Activated CD8-positive, alpha-beta T cell treated with anti-CD3 and anti-CD28 coated beads, Interleukin-2, amount 10 ng/mL, durations not matched to agents 7 days and 5 days (primary cell): ENCODE results near the gene NIT2. TPM values are rescaled to one million over a fixed set of nuclear protein-coding genes. Genes with fewer than 3 reads are reported as not detected.

Experiments used
- ATAC-seq: fragments of 150-1000 bp; cut with Tn5 transposase; one replicate; pipeline ENCODE4 v1.10.0; 2021; ENCODE audit warnings: moderate library complexity
- CTCF ChIA-PET: fragments of 350-600 bp; sonication (Branson Sonifier 250); formaldehyde crosslinking; loops from one replicate; lab custom pipeline; 2021; ENCODE audit warnings: antibody characterized with exemption; lab: Charles Lee
- POLR2A ChIA-PET: fragments of 350-600 bp; sonication (Branson Sonifier 250); formaldehyde crosslinking; loops from one replicate; lab custom pipeline; 2021; ENCODE audit warnings: antibody characterized with exemption; lab: Charles Lee
- DNase-seq: peaks from one replicate; pipeline ENCODE4 v3.0.0-alpha.2; 2020
- H3K27ac Mint-ChIP-seq: one replicate; pipeline ENCODE4 v1.8.0; 2021; ENCODE audit warnings: mild to moderate bottlenecking, mixed read lengths
- H3K27me3 Mint-ChIP-seq: one replicate; pipeline ENCODE4 v1.8.0; 2021; ENCODE audit warnings: low read depth, mixed read lengths
- H3K36me3 Mint-ChIP-seq: one replicate; pipeline ENCODE4 v1.8.0; 2021; ENCODE audit warnings: low read depth, mixed read lengths
- H3K4me1 Mint-ChIP-seq: one replicate; pipeline ENCODE4 v1.8.0; 2021; ENCODE audit warnings: low read depth, mixed read lengths
- H3K4me3 Mint-ChIP-seq: one replicate; pipeline ENCODE4 v1.8.0; 2021; ENCODE audit warnings: mild to moderate bottlenecking, mixed read lengths
- H3K9me3 Mint-ChIP-seq: one replicate; pipeline ENCODE4 v1.8.0; 2022; ENCODE audit warnings: mixed read lengths; ENCODE audit not compliant: insufficient read depth
- total RNA-seq, 2 experiments: library from RNA; stranded (reverse); gene quantifications; one replicate each; pipeline ENCODE4 v1.2.3, GENCODE V29; 2021

The NIT2 gene
- total RNA-seq, 2 experiments from 2014 or later: 39.5 to 46.2 TPM

GRCh38 chr3:100399341-100400071 is 64.9 kb downstream of the NIT2 start:
- H3K36me3 Mint-ChIP-seq: peaks cover 18% of the 10 kb centered on the region
- ATAC-seq (no peak), DNase-seq (no peak)
- peak overlapping the region; percentile 98 for H3K27ac Mint-ChIP-seq
- H3K4me1 Mint-ChIP-seq: peaks cover 57% of the 10 kb centered on the region
- H3K27me3 Mint-ChIP-seq: no peaks in the 10 kb centered on the region
- H3K9me3 Mint-ChIP-seq: no peaks in the 10 kb centered on the region
- peak overlapping the region; percentile 92 for H3K4me3 Mint-ChIP-seq
- ChIA-PET CTCF (interaction anchor here (0.9 to 1.8 kb wide), 5 partner anchors 13 to 235 kb away, joined by 4 to 5 read pairs (median 4); no protein-coding TSS in a partner anchor), POLR2A (interaction anchor here (0.6 to 2.8 kb wide), 7 partner anchors 8 to 311 kb away, joined by 3 to 18 read pairs (median 4); partner anchors contain the start of genes NIT2 and TBC1D23)

- DNase-seq (peak; percentile 51), ATAC-seq (peak; percentile 9)
- POLR2A ChIA-PET: interaction anchor here (0.6 to 2.8 kb wide), 10 partner anchors 9 to 310 kb away, joined by 3 to 18 read pairs (median 6); partner anchors contain the start of genes NIT2 and TBC1D23
- H3K9me3 Mint-ChIP-seq: no peaks in the 10 kb centered on the region
- no peaks in the 10 kb centered on the region for H3K27me3 Mint-ChIP-seq
- H3K27ac Mint-ChIP-seq: peak overlapping the region; percentile 98
- peak overlapping the region; percentile 92 for H3K4me3 Mint-ChIP-seq
- CTCF ChIA-PET: interaction anchor here (0.9 to 1.8 kb wide), 6 partner anchors 14 to 234 kb away, joined by 4 to 5 read pairs (median 4); no protein-coding TSS in a partner anchor
- peaks cover 20% of the 10 kb centered on the region for H3K36me3 Mint-ChIP-seq
- H3K4me1 Mint-ChIP-seq: peaks cover 59% of the 10 kb centered on the region
Measured at GRCh38 chr3:100400419-100400779, 65.8 kb downstream of the NIT2 start.

- peak; percentile 97 for DNase-seq
- Mint-ChIP-seq H3K36me3 (peaks cover 21% of the 10 kb centered on the region), H3K9me3 (no peaks in the 10 kb centered on the region), H3K4me3 (peak within 1 kb of the TSS; percentile 92), H3K27me3 (no peaks in the 10 kb centered on the region), H3K4me1 (peaks cover 57% of the 10 kb centered on the region), H3K27ac (peak within 1 kb of the TSS; percentile 98)
- ChIA-PET POLR2A (interaction anchor here (0.8 to 2.8 kb wide), 23 partner anchors 10 to 310 kb away, joined by 3 to 18 read pairs (median 4); partner anchors contain the start of genes NIT2 and TBC1D23), CTCF (interaction anchor here (0.8 to 2.5 kb wide), 15 partner anchors 9 to 569 kb away, joined by 3 to 7 read pairs (median 4); no protein-coding TSS in a partner anchor)
- peak; percentile 95 for ATAC-seq
Measured at GRCh38 chr3:100400780-100401673, 66.5 kb downstream of the NIT2 start, which contains the start of the genes LNP1 and TOMM70. LNP1 (plus strand) TSS chr3:100401539; CDS start chr3:100429730, 28,191 bp downstream. TOMM70 (minus strand) TSS chr3:100401089; CDS start chr3:100400949, 140 bp downstream.

GRCh38 chr3:100401674-100402041 is 67.1 kb downstream of the NIT2 start:
- Mint-ChIP-seq H3K4me1 (peaks cover 54% of the 10 kb centered on the region), H3K27ac (peak overlapping the region; percentile 98), H3K36me3 (peaks cover 19% of the 10 kb centered on the region), H3K27me3 (no peaks in the 10 kb centered on the region), H3K4me3 (peak overlapping the region; percentile 92), H3K9me3 (no peaks in the 10 kb centered on the region)
- POLR2A ChIA-PET: interaction anchor here (0.8 to 2.8 kb wide), 19 partner anchors 10 to 309 kb away, joined by 3 to 18 read pairs (median 4); partner anchors contain the start of genes NIT2 and TBC1D23
- DNase-seq (peak; percentile 68), ATAC-seq (peak; percentile 29)
- CTCF ChIA-PET: interaction anchor here (0.8 to 2.5 kb wide), 11 partner anchors 10 to 569 kb away, joined by 3 to 7 read pairs (median 4); no protein-coding TSS in a partner anchor

GRCh38 chr3:100402256-100402655 is 67.7 kb downstream of the NIT2 start:
- ATAC-seq (no peak), DNase-seq (no peak)
- POLR2A ChIA-PET: interaction anchor here (0.6 to 2.8 kb wide), 15 partner anchors 11 to 308 kb away, joined by 3 to 18 read pairs (median 4); partner anchors contain the start of genes NIT2 and TBC1D23
- peaks cover 48% of the 10 kb centered on the region for H3K4me1 Mint-ChIP-seq
- peaks cover 2% of the 10 kb centered on the region for H3K9me3 Mint-ChIP-seq
- H3K36me3 Mint-ChIP-seq: peaks cover 17% of the 10 kb centered on the region
- H3K4me3 Mint-ChIP-seq: peak overlapping the region; percentile 92
- no peaks in the 10 kb centered on the region for H3K27me3 Mint-ChIP-seq
- peak overlapping the region; percentile 98 for H3K27ac Mint-ChIP-seq
- CTCF ChIA-PET: interaction anchor here (0.6 to 2.5 kb wide), 8 partner anchors 11 to 330 kb away, joined by 3 to 7 read pairs (median 4); no protein-coding TSS in a partner anchor

GRCh38 chr3:100402891-100403290 is 68.3 kb downstream of the NIT2 start:
- Mint-ChIP-seq H3K36me3 (peaks cover 22% of the 10 kb centered on the region), H3K4me1 (peaks cover 45% of the 10 kb centered on the region), H3K27ac (peak overlapping the region; percentile 27), H3K4me3 (peak overlapping the region; percentile 92), H3K9me3 (peaks cover 8% of the 10 kb centered on the region), H3K27me3 (no peaks in the 10 kb centered on the region)
- no peak for ATAC-seq
- no peak for DNase-seq
- ChIA-PET CTCF (interaction anchor here (0.7 to 2.5 kb wide), 4 partner anchors 17 to 243 kb away, joined by 3 to 7 read pairs (median 4); no protein-coding TSS in a partner anchor), POLR2A (interaction anchor here (0.5 to 1.6 kb wide), 2 partner anchors 48 to 585 kb away, joined by 3 read pairs; partner anchors contain the start of gene CMSS1)

GRCh38 chr3:100403362-100404249 is 69.0 kb downstream of the NIT2 start:
- no peak for DNase-seq
- peaks cover 23% of the 10 kb centered on the region for H3K36me3 Mint-ChIP-seq
- H3K4me3 Mint-ChIP-seq: peak overlapping the region; percentile 92
- H3K9me3 Mint-ChIP-seq: peaks cover 9% of the 10 kb centered on the region
- ChIA-PET CTCF (interaction anchor here (1.1 to 2.5 kb wide), 3 partner anchors 18 to 242 kb away, joined by 3 to 7 read pairs (median 4); no protein-coding TSS in a partner anchor), POLR2A (interaction anchor here (0.5 to 0.6 kb wide), 2 partner anchors 305 to 586 kb away, joined by 3 to 4 read pairs; partner anchors contain the start of genes CMSS1 and TFG)
- peaks cover 41% of the 10 kb centered on the region for H3K4me1 Mint-ChIP-seq
- H3K27me3 Mint-ChIP-seq: no peaks in the 10 kb centered on the region
- ATAC-seq: no peak
- H3K27ac Mint-ChIP-seq: no peak overlapping the region

GRCh38 chr3:100404250-100404548 is 69.6 kb downstream of the NIT2 start:
- H3K4me1 Mint-ChIP-seq: peaks cover 36% of the 10 kb centered on the region
- H3K9me3 Mint-ChIP-seq: peaks cover 9% of the 10 kb centered on the region
- DNase-seq: no peak
- H3K36me3 Mint-ChIP-seq: peaks cover 25% of the 10 kb centered on the region
- ChIA-PET CTCF (interaction anchor here (1.5 kb wide), 1 partner anchor 242 kb away, joined by 4 read pairs; no protein-coding TSS in a partner anchor), POLR2A (no interaction called here)
- H3K27me3 Mint-ChIP-seq: no peaks in the 10 kb centered on the region
- H3K27ac Mint-ChIP-seq: no peak overlapping the region
- H3K4me3 Mint-ChIP-seq: no peak overlapping the region
- no peak for ATAC-seq

GRCh38 chr3:100407164-100407563 is 72.6 kb downstream of the NIT2 start:
- DNase-seq (no peak), ATAC-seq (no peak)
- H3K9me3 Mint-ChIP-seq: peaks cover 9% of the 10 kb centered on the region
- no peak overlapping the region for H3K4me3 Mint-ChIP-seq
- peaks cover 30% of the 10 kb centered on the region for H3K36me3 Mint-ChIP-seq
- H3K27ac Mint-ChIP-seq: no peak overlapping the region
- no peaks in the 10 kb centered on the region for H3K27me3 Mint-ChIP-seq
- peaks cover 23% of the 10 kb centered on the region for H3K4me1 Mint-ChIP-seq
- CTCF ChIA-PET: no interaction called here
- POLR2A ChIA-PET: no interaction called here

- ATAC-seq (no peak), DNase-seq (no peak)
- Mint-ChIP-seq H3K4me1 (peaks cover 15% of the 10 kb centered on the region), H3K36me3 (peaks cover 35% of the 10 kb centered on the region), H3K27me3 (no peaks in the 10 kb centered on the region), H3K27ac (no peak overlapping the region), H3K4me3 (no peak overlapping the region), H3K9me3 (peaks cover 9% of the 10 kb centered on the region)
- POLR2A ChIA-PET: no interaction called here
- CTCF ChIA-PET: interaction anchor here (0.7 to 2.5 kb wide), 2 partner anchors 55 to 301 kb away, joined by 3 to 6 read pairs; no protein-coding TSS in a partner anchor
Measured at GRCh38 chr3:100407977-100408532, 73.5 kb downstream of the NIT2 start.
